Measurements from ENCODE around the gene SCN1B.

Gene SCN1B

DNA sequence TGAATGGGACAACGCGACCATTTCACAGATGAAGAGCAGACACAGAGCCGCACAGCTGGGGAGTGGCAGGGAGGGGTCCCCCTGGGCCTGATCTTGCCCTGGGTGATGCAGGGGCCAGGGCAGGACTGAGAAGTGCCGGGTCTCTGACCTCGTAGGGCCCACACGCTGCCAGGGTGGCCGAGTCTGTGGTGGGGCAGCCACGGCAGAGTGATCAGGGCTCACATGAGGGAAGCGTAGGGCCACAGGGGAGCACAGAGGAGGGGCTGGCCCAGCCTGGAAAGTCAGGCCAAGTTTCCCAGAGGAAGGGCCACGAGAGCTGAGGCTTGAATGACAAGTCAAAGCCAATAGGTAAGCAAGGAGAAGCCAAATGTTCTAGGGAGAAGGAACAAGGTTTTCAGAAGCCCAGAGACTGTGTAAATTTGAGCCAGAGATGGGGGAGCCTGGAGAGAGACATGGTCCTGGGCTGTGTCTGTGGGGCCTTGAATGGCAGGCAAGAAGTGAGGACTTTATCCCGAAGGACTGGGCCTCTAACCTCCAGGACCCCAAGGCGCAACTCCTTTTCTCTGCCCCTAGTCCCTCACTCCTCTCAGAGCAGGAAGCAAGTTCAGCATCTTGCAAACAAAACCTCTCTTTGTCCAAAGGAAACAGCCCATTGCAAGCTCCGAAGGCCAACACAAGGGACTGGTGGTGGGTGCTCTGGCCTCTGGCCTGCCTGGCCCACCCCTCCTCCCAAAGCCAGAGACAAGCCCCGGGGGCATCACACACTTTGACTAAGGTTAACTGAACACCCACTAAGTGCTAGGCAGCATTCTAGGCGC lies 53.6 kb downstream of the SCN1B start:
- DNase-seq (ENCODE audit: low spot score in 2 of 2) (no peak), ATAC-seq (replicated peaks; ENCODE audit: extremely low read depth, poor library complexity, severe bottlenecking) (no peak)
- Mint-ChIP-seq H3K36me3 (ENCODE audit: insufficient read depth) (no peaks in the 10 kb centered on the region), H3K4me1 (peaks cover 19% of the 10 kb centered on the region), H3K4me3 (no peak overlapping the region), H3K27me3 (peaks cover 8% of the 10 kb centered on the region), H3K9me3 (no peaks in the 10 kb centered on the region), H3K27ac (ENCODE audit: low read depth) (no peak overlapping the region)

DNA sequence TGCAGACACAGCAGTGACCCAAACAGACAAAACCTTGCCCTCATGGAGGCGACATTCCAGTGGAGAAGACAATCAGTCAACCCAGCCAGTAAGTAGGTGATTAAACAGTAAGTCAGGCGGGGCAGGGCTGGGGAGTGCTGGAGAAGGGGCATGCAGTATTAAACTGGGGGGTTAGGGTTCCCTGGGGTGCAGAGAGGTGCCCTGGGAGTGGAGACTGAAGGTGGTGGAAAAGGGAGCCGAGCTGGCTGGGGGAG lies 54.2 kb downstream of the SCN1B start:
- no peak for ATAC-seq (replicated peaks; ENCODE audit: extremely low read depth, poor library complexity, severe bottlenecking)
- Mint-ChIP-seq H3K4me1 (peaks cover 19% of the 10 kb centered on the region), H3K9me3 (no peaks in the 10 kb centered on the region), H3K27ac (ENCODE audit: low read depth) (no peak overlapping the region), H3K27me3 (peaks cover 2% of the 10 kb centered on the region), H3K4me3 (no peak overlapping the region), H3K36me3 (ENCODE audit: insufficient read depth) (no peaks in the 10 kb centered on the region)
- DNase-seq (ENCODE audit: low spot score in 2 of 2) = no peak

- Mint-ChIP-seq H3K4me1 (peaks cover 19% of the 10 kb centered on the region), H3K27ac (ENCODE audit: low read depth) (peak overlapping the region; percentile 88), H3K36me3 (ENCODE audit: insufficient read depth) (no peaks in the 10 kb centered on the region), H3K9me3 (no peaks in the 10 kb centered on the region), H3K27me3 (no peaks in the 10 kb centered on the region), H3K4me3 (peak overlapping the region; percentile 42)
- no peak for DNase-seq (ENCODE audit: low spot score in 2 of 2)
- peak; percentile 82 for ATAC-seq (replicated peaks; ENCODE audit: extremely low read depth, poor library complexity, severe bottlenecking)
These were observed 55.7 kb downstream of the SCN1B start for GRCh38 chr19:35085947-35086346.

DNA sequence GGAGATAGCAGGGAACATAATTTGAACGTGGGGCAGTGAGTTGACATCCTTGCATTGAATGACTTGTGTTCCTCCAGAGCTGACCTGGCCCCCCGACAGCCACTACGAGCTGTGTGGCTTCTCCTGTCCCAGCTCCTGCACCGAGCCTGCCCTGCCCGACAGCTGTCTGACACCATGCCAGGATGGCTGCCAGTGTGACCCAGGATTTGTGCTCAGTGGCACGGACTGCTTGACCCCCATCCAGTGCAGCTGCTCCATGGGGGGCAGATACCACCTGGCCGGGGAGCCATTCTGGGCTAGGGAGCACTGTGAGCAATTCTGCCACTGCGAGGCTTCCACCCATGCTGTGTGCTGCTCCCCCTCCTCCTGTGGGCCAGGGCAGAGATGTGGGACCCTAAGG lies 56.2 kb downstream of the SCN1B start:
- no peaks in the 10 kb centered on the region for H3K9me3 Mint-ChIP-seq
- peaks cover 19% of the 10 kb centered on the region for H3K4me1 Mint-ChIP-seq
- DNase-seq (ENCODE audit: low spot score in 2 of 2) (no peak), ATAC-seq (replicated peaks; ENCODE audit: extremely low read depth, poor library complexity, severe bottlenecking) (no peak)
- H3K36me3 Mint-ChIP-seq (ENCODE audit: insufficient read depth) = no peaks in the 10 kb centered on the region
- no peaks in the 10 kb centered on the region for H3K27me3 Mint-ChIP-seq
- peak overlapping the region; percentile 42 for H3K4me3 Mint-ChIP-seq
- H3K27ac Mint-ChIP-seq (ENCODE audit: low read depth) = peak overlapping the region; percentile 88

- peak overlapping the region; percentile 69 for H3K27ac Mint-ChIP-seq (ENCODE audit: low read depth)
- DNase-seq (ENCODE audit: low spot score in 2 of 2) (no peak), ATAC-seq (replicated peaks; ENCODE audit: extremely low read depth, poor library complexity, severe bottlenecking) (no peak)
- H3K36me3 Mint-ChIP-seq (ENCODE audit: insufficient read depth) = no peaks in the 10 kb centered on the region
- no peaks in the 10 kb centered on the region for H3K9me3 Mint-ChIP-seq
- no peaks in the 10 kb centered on the region for H3K27me3 Mint-ChIP-seq
- H3K4me3 Mint-ChIP-seq = no peak overlapping the region
- peaks cover 19% of the 10 kb centered on the region for H3K4me1 Mint-ChIP-seq
These were observed 57.1 kb downstream of the SCN1B start for GRCh38 chr19:35087393-35087792.

DNA sequence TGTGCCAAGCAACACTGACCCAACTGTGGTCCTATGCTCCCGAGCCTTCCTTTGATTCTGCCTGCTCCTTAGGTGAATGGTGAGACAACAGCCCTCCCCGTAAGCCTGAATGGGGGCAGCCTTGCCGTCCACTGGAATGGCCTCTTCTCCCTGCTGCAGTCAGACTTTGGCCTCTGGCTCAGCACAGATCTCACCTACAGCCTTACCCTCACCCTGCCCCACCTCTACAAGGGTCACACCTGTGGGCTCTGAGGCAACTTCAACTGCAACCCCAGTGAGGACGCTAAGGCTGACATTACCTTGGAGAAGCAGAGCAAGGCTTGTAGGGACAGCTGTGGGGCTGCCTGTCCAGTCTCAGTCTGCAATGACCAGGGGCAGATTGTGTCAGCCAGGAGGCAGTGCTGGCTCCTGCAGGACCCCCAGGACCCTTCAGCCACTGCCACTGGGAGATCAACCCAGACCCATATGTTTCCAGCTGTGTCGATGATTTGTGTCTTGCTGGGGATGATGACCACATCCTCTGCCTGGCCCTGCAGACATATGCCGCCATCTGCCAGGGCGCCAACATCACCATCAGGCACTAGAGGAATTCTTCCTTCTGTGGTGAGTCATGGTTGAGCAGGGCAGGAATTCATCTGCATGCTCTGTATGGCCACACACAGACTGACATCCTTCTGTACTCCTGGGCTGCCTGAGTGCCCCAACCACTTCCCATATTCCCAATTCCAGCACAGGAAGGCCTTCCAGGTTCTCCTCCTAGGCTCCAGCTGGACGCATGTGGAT lies 58.1 kb downstream of the SCN1B start:
- Mint-ChIP-seq H3K27me3 (no peaks in the 10 kb centered on the region), H3K4me1 (peaks cover 19% of the 10 kb centered on the region), H3K4me3 (no peak overlapping the region), H3K36me3 (ENCODE audit: insufficient read depth) (no peaks in the 10 kb centered on the region), H3K9me3 (no peaks in the 10 kb centered on the region), H3K27ac (ENCODE audit: low read depth) (no peak overlapping the region)
- DNase-seq (ENCODE audit: low spot score in 2 of 2) (no peak), ATAC-seq (replicated peaks; ENCODE audit: extremely low read depth, poor library complexity, severe bottlenecking) (no peak)

DNA sequence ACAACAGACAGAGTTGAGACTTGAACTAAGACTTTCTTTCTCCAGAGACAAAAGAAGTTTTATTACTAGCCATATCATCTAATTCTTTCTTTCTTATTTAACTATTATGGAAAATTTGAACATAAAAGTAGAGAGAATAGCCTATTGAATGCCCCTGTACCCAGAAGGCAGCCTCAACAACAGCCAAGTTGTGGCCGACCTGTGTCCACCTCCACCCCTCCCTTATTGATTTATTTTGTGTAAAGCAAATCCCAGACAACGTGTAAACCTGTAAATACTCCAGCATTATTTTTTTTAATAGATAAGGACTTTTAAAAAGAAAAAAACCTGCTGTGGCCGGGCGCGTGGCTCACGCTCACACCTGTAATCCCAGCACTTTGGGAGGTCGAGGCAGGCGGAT lies 59.3 kb downstream of the SCN1B start:
- Mint-ChIP-seq H3K27me3 (no peaks in the 10 kb centered on the region), H3K4me3 (no peak overlapping the region), H3K27ac (ENCODE audit: low read depth) (no peak overlapping the region), H3K36me3 (ENCODE audit: insufficient read depth) (no peaks in the 10 kb centered on the region), H3K9me3 (no peaks in the 10 kb centered on the region), H3K4me1 (peaks cover 19% of the 10 kb centered on the region)
- DNase-seq (ENCODE audit: low spot score in 2 of 2) (no peak), ATAC-seq (replicated peaks; ENCODE audit: extremely low read depth, poor library complexity, severe bottlenecking) (no peak)

Measured in central memory CD8-positive, alpha-beta T cell (primary cell).